Measurements from ENCODE around the gene CCDC40. TPM values are rescaled to one million over a fixed set of nuclear protein-coding genes. Genes with fewer than 3 reads are reported as not detected.

CCDC40 gene
- total RNA-seq, 1 experiment from 2014 or later, result 3.9 TPM

DNA sequence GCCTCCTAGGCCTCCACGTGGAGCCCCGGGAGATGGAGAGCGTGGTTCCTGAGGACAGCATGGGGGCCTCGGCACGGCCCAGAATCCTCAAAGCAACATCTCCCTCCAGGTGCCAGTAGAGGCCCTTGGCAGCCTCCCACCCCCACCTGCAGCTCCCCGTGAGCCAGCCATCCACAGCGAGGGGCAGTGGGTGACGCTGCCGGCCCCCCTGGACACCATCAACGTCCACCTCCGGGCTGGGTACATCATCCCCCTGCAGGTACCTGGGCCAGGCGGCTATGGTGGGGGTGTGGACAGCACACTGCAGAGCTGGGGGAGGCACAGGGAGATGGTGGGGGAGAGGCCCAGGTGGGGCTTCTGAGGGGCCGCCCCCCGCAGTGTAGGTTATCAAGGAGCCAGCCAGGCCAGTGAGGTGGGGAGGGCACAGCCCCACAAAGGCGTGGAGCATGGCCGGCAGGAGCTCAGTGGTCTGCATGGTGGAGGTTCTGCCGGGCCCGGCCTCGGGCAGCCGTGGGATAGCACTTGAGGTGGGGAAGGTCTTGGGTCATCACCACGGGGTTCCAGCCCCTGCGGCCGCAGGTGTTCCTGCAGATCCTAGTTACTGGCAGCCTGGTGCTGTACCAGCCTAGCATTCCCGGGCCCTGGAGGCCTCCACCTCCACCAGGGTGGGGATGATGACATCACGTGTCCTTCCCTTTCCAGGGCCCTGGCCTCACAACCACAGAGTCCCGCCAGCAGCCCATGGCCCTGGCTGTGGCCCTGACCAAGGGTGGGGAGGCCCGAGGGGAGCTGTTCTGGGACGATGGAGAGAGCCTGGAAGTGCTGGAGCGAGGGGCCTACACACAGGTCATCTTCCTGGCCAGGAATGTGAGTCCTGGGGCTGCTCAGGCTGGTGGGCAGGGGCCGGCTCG, 81.3 kb downstream of the CCDC40 start:
- H3K4me1 ChIP-seq, result no peaks in the 10 kb centered on the region
- H3K9me3 ChIP-seq, result no peaks in the 10 kb centered on the region
- POLR2A ChIA-PET, result interaction anchor here (0.6 kb wide), 1 partner anchor 278 kb away, joined by 3 read pairs; no protein-coding TSS in a partner anchor
- H3K27me3 ChIP-seq (replicated peaks; ENCODE audit: control insufficient read depth, insufficient read depth, low read length), result no peaks in the 10 kb centered on the region
- no TSS peak for BruUV-seq (replicated peaks)
- no peak for DNase-seq
- H3K27me3 Mint-ChIP-seq (ENCODE audit: insufficient read depth, unreplicated experiment), result no peaks in the 10 kb centered on the region
- H3K36me3 Mint-ChIP-seq (ENCODE audit: insufficient read depth, unreplicated experiment), result no peaks in the 10 kb centered on the region
- intact Hi-C loops (cut with micrococcal nuclease; ENCODE audit: unreplicated experiment), result no loop called here
- H3K9me3 Mint-ChIP-seq (ENCODE audit: unreplicated experiment), result no peaks in the 10 kb centered on the region
- H3K4me3 ChIP-seq (ENCODE audit: low read depth, low read length), result no peak overlapping the region
- TF ChIP-seq, protein P1, sequence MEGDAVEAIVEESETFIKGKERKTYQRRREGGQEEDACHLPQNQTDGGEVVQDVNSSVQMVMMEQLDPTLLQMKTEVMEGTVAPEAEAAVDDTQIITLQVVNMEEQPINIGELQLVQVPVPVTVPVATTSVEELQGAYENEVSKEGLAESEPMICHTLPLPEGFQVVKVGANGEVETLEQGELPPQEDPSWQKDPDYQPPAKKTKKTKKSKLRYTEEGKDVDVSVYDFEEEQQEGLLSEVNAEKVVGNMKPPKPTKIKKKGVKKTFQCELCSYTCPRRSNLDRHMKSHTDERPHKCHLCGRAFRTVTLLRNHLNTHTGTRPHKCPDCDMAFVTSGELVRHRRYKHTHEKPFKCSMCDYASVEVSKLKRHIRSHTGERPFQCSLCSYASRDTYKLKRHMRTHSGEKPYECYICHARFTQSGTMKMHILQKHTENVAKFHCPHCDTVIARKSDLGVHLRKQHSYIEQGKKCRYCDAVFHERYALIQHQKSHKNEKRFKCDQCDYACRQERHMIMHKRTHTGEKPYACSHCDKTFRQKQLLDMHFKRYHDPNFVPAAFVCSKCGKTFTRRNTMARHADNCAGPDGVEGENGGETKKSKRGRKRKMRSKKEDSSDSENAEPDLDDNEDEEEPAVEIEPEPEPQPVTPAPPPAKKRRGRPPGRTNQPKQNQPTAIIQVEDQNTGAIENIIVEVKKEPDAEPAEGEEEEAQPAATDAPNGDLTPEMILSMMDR (IDR thresholded peaks at IDR 0.05; ENCODE audit: insufficient read depth in 1 of 2, low read depth in 1 of 2, low read length in 1 of 2, severe bottlenecking in 1 of 2, unreplicated experiment in 1 of 2), result no peak
- no peaks in the 10 kb centered on the region for H3K36me3 ChIP-seq (ENCODE audit: control insufficient read depth, insufficient read depth, low read length)
- CTCF ChIA-PET, result interaction anchor here (1.4 kb wide), 1 partner anchor 16 kb away, joined by 4 read pairs; the partner anchor contains the start of gene GAA
- H3K4me3 Mint-ChIP-seq (ENCODE audit: unreplicated experiment), result no peak overlapping the region
- no peak overlapping the region for H3K27ac Mint-ChIP-seq (ENCODE audit: unreplicated experiment)
- no peaks in the 10 kb centered on the region for H3K4me1 Mint-ChIP-seq (ENCODE audit: low read depth, unreplicated experiment)

DNA sequence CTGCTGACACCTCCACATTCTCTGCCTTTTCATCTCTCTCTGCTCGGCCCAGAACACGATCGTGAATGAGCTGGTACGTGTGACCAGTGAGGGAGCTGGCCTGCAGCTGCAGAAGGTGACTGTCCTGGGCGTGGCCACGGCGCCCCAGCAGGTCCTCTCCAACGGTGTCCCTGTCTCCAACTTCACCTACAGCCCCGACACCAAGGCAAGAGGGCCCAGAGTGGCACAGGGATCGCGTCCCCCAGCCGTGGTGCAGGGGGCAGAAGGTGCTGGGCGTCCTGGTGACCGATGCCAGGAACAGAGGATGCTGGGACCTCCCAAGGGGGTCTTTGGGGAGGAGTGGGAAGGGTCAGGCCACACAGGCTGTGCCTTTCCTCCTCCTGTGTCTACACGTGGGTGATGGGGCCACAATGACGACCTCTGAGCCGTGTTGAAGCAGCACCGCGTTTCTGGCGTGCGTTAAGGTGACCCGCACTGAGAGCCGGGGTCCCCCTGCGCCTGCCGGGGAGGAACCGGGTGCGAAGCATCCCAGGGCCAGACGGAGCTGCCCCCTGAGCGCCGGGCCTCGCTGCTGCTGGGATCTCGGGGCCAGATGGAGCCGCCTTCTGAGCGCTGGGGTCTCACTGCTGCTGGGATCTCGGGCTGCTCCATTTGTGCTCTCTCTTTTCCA, 82.3 kb downstream of the CCDC40 start:
- H3K4me3 ChIP-seq (ENCODE audit: low read depth, low read length), result no peak overlapping the region
- no peak for DNase-seq
- Mint-ChIP-seq H3K27ac (ENCODE audit: unreplicated experiment) (no peak overlapping the region), H3K4me1 (ENCODE audit: low read depth, unreplicated experiment) (no peaks in the 10 kb centered on the region), H3K36me3 (ENCODE audit: insufficient read depth, unreplicated experiment) (no peaks in the 10 kb centered on the region), H3K4me3 (ENCODE audit: unreplicated experiment) (no peak overlapping the region), H3K9me3 (ENCODE audit: unreplicated experiment) (no peaks in the 10 kb centered on the region), H3K27me3 (ENCODE audit: insufficient read depth, unreplicated experiment) (no peaks in the 10 kb centered on the region)
- H3K27me3 ChIP-seq (replicated peaks; ENCODE audit: control insufficient read depth, insufficient read depth, low read length), result no peaks in the 10 kb centered on the region
- H3K36me3 ChIP-seq (ENCODE audit: control insufficient read depth, insufficient read depth, low read length), result no peaks in the 10 kb centered on the region
- TF ChIP-seq, protein P1 (IDR thresholded peaks at IDR 0.05; ENCODE audit: insufficient read depth in 1 of 2, low read depth in 1 of 2, low read length in 1 of 2, severe bottlenecking in 1 of 2, unreplicated experiment in 1 of 2), result no peak
- intact Hi-C loops (cut with micrococcal nuclease; ENCODE audit: unreplicated experiment), result no loop called here
- no peaks in the 10 kb centered on the region for H3K9me3 ChIP-seq
- CTCF ChIA-PET, result interaction anchor here (1.2 kb wide), 1 partner anchor 18 kb away, joined by 5 read pairs; the partner anchor contains the start of gene GAA
- POLR2A ChIA-PET, result no interaction called here
- no peaks in the 10 kb centered on the region for H3K4me1 ChIP-seq
- no TSS peak for BruUV-seq (replicated peaks)

DNA sequence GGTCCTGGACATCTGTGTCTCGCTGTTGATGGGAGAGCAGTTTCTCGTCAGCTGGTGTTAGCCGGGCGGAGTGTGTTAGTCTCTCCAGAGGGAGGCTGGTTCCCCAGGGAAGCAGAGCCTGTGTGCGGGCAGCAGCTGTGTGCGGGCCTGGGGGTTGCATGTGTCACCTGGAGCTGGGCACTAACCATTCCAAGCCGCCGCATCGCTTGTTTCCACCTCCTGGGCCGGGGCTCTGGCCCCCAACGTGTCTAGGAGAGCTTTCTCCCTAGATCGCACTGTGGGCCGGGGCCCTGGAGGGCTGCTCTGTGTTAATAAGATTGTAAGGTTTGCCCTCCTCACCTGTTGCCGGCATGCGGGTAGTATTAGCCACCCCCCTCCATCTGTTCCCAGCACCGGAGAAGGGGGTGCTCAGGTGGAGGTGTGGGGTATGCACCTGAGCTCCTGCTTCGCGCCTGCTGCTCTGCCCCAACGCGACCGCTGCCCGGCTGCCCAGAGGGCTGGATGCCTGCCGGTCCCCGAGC, 82.9 kb downstream of the CCDC40 start:
- Mint-ChIP-seq H3K36me3 (ENCODE audit: insufficient read depth, unreplicated experiment) (no peaks in the 10 kb centered on the region), H3K27ac (ENCODE audit: unreplicated experiment) (no peak overlapping the region), H3K27me3 (ENCODE audit: insufficient read depth, unreplicated experiment) (no peaks in the 10 kb centered on the region), H3K4me1 (ENCODE audit: low read depth, unreplicated experiment) (peaks cover 3% of the 10 kb centered on the region), H3K4me3 (ENCODE audit: unreplicated experiment) (no peak overlapping the region), H3K9me3 (ENCODE audit: unreplicated experiment) (no peaks in the 10 kb centered on the region)
- intact Hi-C loops (cut with micrococcal nuclease; ENCODE audit: unreplicated experiment), result no loop called here
- TF ChIP-seq, protein P1 (IDR thresholded peaks at IDR 0.05; ENCODE audit: insufficient read depth in 1 of 2, low read depth in 1 of 2, low read length in 1 of 2, severe bottlenecking in 1 of 2, unreplicated experiment in 1 of 2), result no peak
- DNase-seq, result no peak
- H3K27me3 ChIP-seq (replicated peaks; ENCODE audit: control insufficient read depth, insufficient read depth, low read length), result no peaks in the 10 kb centered on the region
- ChIA-PET CTCF (interaction anchor here (0.7 to 1.2 kb wide), 2 partner anchors 18 to 37 kb away, joined by 3 to 5 read pairs; partner anchors contain the start of gene GAA), POLR2A (no interaction called here)
- H3K36me3 ChIP-seq (ENCODE audit: control insufficient read depth, insufficient read depth, low read length), result no peaks in the 10 kb centered on the region
- H3K4me3 ChIP-seq (ENCODE audit: low read depth, low read length), result no peak overlapping the region
- no peaks in the 10 kb centered on the region for H3K9me3 ChIP-seq
- H3K4me1 ChIP-seq, result 0 out of 2 replicates have a peak, but pooled peaks cover under 1% of the 10 kb centered on the region
- no TSS peak for BruUV-seq (replicated peaks)
